ENCODE measurements around the gene ERCC4.

The ERCC4 gene

DNA sequence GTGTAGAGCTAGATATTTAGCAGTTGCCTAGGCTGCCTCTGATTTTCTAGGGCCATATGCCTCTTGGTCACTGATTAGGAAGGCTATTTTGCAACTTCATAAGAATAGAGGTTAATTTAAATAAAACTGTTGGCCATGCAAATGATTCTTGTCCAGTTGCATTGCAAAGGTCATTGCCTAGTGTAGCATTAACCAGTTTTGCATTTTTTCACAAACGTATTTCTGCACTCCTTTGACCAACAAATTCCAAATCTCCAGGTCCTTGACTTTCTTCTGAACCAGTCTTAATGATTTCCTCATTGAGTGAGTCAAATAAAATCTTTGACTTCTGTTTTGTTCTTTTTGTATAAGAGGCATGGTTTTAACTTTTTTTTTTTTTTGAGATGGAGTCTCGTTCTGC is 33.5 kb downstream of the ERCC4 start:
- Mint-ChIP-seq H3K4me3 (no peak overlapping the region), H3K4me1 (peaks cover 13% of the 10 kb centered on the region), H3K9me3 (no peaks in the 10 kb centered on the region), H3K27ac (no peak overlapping the region), H3K27me3 (peaks cover 4% of the 10 kb centered on the region), H3K36me3 (peaks cover 8% of the 10 kb centered on the region)

DNA sequence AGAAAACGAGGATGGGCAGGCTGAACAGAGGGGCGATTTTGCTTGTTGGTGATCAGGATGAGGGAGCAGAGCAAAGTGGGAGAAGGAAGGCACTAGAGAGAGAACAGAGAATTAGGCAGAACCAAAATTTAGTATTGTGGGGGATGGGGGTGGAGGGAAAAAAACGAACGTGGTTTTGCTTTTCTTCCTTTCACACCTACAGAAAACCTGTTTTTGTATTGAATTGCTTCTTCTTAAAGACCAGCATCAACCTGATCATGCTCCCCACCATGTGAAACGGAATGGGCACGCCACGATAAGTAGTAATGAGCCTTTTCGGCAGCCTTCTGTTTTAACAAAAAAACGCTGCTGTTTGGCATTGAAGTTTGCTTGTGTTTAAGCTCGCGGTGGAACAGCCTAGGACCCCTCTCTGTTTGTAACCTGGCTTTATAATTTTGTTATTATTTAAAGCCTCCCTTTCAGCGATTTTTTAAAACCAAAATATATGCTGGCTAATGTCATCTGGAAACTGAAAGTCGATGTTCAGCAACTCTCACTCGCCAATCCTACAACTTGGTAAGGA is 36.8 kb downstream of the ERCC4 start:
- Mint-ChIP-seq H3K27ac (no peak overlapping the region), H3K27me3 (peaks cover 8% of the 10 kb centered on the region), H3K36me3 (no peaks in the 10 kb centered on the region), H3K9me3 (no peaks in the 10 kb centered on the region), H3K4me3 (peak overlapping the region; percentile 47), H3K4me1 (peaks cover 13% of the 10 kb centered on the region)

DNA sequence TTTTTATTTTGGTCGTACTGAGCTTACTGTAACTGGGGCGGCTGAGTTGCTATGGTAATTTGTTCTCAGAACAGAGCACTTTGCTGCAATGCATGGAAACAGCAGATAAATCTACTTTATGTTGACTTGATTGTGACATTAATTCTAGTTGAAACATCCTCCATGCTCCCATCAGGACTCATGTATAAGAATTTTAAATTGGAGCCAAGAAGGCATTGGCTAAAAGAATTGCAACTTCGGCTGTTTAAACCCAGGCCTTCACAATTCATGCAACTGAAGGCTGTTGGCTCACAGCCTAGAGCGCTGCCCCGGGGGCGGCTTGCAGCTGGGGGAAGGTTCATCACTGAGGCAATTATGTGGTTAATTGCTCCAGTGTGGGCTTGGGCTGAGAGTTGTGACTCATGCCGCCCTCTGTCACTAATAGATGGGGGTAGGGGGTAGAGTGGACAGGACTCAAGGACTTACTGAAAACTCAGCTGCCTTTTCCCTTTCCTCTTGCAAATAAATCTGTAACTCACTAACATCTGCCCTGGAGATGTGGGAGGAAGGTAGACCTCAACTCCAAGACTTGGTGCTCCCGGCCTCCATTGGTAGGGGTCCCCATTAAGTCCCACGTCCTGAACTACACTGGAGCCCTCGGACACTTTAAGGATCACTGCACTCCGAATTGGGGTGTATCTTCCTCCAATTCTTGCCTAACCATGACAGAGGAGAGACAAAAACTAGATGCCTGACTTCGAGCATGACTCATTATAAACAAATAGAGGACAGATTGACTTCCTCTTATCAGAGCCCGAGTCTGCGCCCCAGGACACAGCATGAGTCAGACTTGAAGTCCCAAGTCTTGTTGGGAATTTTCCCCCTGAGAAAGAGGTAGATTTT is 37.5 kb downstream of the ERCC4 start:
- H3K36me3 Mint-ChIP-seq = no peaks in the 10 kb centered on the region
- no peaks in the 10 kb centered on the region for H3K9me3 Mint-ChIP-seq
- H3K4me1 Mint-ChIP-seq = peaks cover 13% of the 10 kb centered on the region
- H3K27ac Mint-ChIP-seq = no peak overlapping the region
- peak overlapping the region; percentile 67 for H3K4me3 Mint-ChIP-seq
- peaks cover 11% of the 10 kb centered on the region for H3K27me3 Mint-ChIP-seq

DNA sequence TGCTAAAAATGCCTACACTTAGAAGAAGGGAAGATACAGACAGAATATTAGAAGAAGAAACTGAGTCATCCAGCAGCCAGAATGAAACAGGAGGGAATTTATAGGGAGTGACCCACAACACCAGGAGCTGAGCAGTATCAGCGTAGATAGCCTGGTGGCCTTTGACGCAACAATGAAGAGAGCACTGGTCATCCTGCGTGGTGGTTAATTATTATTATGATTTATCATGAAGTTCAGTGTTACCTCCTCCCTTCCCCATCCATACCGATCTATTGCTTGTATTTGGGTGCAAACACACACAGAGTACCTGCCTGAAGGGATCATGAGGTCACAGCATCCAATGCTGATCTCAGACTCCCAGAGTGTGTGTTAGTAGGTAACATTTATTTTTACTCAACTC is 38.5 kb downstream of the ERCC4 start:
- peaks cover 13% of the 10 kb centered on the region for H3K4me1 Mint-ChIP-seq
- H3K27me3 Mint-ChIP-seq = peaks cover 14% of the 10 kb centered on the region
- no peak overlapping the region for H3K27ac Mint-ChIP-seq
- H3K36me3 Mint-ChIP-seq = no peaks in the 10 kb centered on the region
- H3K4me3 Mint-ChIP-seq = no peak overlapping the region
- H3K9me3 Mint-ChIP-seq = no peaks in the 10 kb centered on the region

DNA sequence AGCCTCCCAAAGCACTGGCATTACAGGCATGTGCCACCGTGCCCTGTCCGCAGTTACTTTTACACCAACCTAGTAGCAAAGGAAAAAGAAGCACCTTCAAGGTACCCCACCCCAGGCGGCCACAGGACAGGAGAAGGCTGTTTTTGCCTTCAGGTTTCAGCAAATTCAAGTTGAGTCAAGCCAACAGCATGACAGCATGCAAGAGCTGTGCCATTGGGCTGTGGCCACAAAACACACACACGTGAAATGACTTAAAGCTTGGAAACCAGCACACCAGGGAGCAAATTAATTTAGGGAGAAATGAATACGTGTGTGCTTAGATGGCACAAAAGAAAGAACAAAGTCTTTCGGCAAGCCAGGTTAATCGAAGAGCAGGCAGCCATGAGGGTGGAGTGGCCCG is 39.7 kb downstream of the ERCC4 start:
- Mint-ChIP-seq H3K27me3 (peaks cover 16% of the 10 kb centered on the region), H3K36me3 (no peaks in the 10 kb centered on the region), H3K4me1 (peaks cover 13% of the 10 kb centered on the region), H3K9me3 (no peaks in the 10 kb centered on the region), H3K4me3 (no peak overlapping the region), H3K27ac (no peak overlapping the region)

DNA sequence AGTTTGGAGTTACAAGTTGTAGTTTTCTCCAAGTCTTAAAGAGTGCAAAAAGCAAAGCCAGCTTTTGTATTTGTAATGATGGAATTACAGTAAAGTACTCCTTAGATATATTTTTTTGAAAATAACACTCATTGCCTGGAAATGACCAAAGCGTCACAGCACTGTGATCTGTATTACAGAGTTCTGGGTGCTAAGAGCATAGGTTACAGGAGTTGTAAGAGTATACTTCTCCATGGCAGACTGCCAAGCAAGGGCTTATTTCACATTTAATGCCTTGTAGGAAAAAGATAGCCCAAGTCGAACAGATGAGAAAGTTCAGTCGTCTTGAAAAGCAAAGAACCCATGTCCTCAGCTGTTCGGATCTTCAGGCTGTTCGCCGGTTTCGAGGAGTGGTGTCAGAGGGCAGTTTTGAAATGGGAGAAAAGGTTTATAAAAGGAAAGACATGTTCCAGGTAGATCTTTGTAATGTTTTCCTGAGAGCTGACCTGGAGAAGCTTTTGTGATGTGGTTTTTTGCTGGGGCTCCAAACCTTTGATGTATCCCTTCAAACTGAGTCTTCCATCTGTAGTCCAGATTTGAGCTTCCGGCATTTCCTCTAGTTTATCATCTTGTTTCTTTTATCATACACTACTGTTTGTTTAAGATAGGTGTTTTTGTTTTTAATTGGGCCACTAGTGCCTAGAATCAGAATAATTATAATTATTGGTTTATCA is 41.3 kb downstream of the ERCC4 start:
- peaks cover 19% of the 10 kb centered on the region for H3K27me3 Mint-ChIP-seq
- H3K4me1 Mint-ChIP-seq = peaks cover 7% of the 10 kb centered on the region
- H3K27ac Mint-ChIP-seq = no peak overlapping the region
- no peak overlapping the region for H3K4me3 Mint-ChIP-seq
- H3K9me3 Mint-ChIP-seq = no peaks in the 10 kb centered on the region
- H3K36me3 Mint-ChIP-seq = no peaks in the 10 kb centered on the region

DNA sequence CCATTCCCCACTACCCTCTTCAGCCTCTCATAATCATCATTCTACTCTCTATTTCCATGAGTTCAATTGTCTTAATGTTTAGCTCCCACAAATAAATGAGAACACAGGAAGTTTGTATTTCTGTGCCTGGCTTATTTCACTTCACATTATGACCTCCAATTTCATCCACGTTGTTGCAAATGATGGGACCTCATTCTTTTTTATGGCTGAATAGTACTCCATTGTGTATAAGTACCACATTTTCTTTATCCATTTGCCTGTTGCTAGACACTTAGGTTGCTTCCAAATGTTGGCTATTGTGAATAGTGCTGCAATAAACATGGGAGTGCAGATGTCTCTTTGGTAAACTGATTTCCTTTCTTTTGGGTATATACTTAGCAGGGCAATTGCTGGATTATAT is 42.3 kb downstream of the ERCC4 start:
- H3K9me3 Mint-ChIP-seq = no peaks in the 10 kb centered on the region
- H3K4me3 Mint-ChIP-seq = no peak overlapping the region
- H3K4me1 Mint-ChIP-seq = peaks cover 4% of the 10 kb centered on the region
- peaks cover 20% of the 10 kb centered on the region for H3K27me3 Mint-ChIP-seq
- no peaks in the 10 kb centered on the region for H3K36me3 Mint-ChIP-seq
- H3K27ac Mint-ChIP-seq = no peak overlapping the region

DNA sequence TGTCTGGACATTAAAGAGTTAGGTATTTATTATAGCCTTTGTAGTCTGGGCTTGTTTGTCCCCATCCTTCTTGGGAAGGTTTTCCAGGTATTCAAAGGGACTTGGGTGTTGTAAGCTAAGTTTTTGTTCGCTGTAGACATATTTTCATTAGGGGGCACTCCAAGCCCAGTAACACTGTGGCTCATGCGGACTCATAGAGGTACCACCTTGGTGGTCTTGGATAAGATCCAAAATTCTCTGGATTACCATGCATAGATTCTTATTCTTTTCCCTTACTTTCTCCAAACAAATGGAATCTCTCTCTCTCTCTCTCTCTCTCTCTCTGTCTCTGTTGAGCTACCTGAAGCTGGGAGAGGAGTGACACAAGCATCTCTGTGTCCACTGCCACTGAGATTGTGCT is 48.9 kb downstream of the ERCC4 start:
- Mint-ChIP-seq H3K27me3 (peaks cover 18% of the 10 kb centered on the region), H3K4me1 (no peaks in the 10 kb centered on the region), H3K4me3 (no peak overlapping the region), H3K27ac (no peak overlapping the region), H3K9me3 (no peaks in the 10 kb centered on the region), H3K36me3 (peaks cover 2% of the 10 kb centered on the region)

DNA sequence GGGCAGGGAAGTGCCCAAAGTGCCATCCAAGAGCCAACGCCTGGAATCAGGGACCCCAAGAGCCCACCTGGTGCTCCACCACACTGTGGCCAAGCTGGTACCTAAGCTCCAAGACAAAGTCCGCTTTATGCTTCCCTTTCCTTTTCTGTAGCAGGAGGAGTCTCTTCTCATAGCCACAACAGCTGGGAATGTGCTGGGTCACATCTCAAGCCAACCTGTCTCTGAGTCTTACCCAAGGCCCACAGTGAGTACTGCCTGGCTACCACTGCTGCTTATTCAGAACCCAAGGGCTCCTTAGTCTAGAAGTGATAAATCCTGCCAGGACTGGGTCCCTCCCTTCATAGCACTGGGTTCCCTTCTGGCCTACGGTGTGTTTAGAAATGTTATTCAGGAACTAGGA is 49.8 kb downstream of the ERCC4 start:
- Mint-ChIP-seq H3K36me3 (peaks cover 2% of the 10 kb centered on the region), H3K4me1 (no peaks in the 10 kb centered on the region), H3K4me3 (no peak overlapping the region), H3K9me3 (no peaks in the 10 kb centered on the region), H3K27me3 (peaks cover 16% of the 10 kb centered on the region), H3K27ac (no peak overlapping the region)

DNA sequence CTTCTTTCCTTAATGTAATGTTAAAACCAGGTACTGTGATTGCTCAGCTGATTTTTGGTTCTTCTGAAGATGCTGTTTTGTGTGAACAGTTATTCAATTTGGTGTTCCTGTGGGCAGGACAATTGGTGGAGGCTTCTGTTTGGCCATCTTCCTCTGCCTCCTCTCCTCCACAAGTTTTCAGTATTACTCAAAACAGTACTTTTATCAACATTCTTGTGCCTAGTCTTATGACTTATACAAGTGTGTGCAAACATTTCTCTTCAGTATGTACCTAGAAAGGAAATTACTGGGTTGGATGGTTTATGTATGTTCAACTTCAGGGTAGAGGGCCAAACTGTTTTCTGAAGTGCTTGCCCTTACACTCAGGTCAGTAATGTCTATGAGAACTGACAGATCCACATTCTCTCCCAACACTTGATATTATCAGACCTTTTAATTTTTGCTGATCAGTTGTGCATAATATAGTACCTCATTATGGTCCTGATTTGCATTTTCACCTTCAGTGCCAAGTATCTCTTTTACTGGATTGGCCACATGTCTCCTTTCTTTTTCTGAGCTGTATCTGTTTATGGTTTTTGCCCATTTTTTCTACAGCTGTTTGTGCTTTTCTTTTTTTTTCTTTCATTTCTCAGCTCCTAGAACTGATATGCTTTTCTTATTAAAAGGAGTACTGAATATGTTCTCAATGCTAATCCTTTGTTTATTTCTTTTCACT is 50.9 kb downstream of the ERCC4 start:
- Mint-ChIP-seq H3K9me3 (no peaks in the 10 kb centered on the region), H3K27me3 (peaks cover 11% of the 10 kb centered on the region), H3K4me1 (no peaks in the 10 kb centered on the region)

DNA sequence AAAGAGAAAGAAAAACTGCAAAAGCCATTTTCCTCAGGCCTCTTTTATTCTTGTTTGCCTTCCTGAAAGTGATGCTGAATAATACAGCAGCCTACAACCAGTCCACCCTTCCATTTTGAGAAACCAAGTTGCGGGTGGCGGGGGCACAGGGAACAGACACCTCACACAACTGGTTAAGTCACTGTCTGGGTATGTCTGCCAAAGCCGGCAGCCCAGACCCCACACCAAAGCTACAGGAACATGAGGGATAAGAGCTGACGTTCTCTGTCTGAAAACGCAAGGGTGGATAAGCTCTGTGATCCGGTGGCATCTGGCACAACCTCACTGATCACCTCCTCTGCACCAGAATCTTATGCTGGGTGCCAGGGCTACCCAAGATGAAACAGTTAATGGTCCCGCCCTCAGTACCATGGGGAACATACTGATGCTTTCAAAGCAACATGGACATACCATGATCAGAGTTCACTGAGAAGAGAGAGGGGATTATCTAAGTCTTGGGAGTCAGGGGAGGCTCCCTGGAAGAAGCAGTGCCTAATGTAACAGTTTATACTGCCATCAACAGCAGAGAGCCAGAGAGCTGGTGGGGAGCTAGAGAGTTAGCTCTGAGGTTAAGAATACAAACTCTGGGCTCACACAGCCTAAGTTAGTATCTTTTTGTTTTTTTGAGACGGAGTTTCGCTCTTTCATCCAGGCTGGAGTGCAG is 53.5 kb downstream of the ERCC4 start:
- H3K4me1 Mint-ChIP-seq = no peaks in the 10 kb centered on the region

More for the DNA sequence above, 50.9 kb downstream of the ERCC4 start:
- Mint-ChIP-seq H3K27ac (no peak overlapping the region), H3K4me3 (no peak overlapping the region), H3K36me3 (peaks cover 2% of the 10 kb centered on the region)

DNA sequence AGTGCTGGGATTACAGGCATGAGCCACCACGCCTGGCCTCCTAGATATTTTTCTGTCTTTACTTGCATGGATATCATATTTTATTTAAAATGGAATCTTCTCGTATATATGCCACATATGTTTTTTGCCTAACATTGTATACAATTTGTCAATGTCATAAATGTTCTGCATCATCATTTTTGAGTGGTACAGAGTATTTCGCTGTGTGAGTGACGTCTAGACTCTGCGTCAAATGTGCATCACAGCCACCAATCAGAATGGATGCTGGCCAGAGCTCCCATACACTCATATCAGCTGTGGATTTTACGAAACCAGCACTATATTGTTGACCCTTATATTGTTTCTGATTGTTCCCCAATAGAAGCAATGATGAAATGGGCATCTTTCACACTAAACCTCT is 57.2 kb downstream of the ERCC4 start:
- peaks cover 6% of the 10 kb centered on the region for H3K36me3 Mint-ChIP-seq
- no peak overlapping the region for H3K27ac Mint-ChIP-seq
- no peaks in the 10 kb centered on the region for H3K4me1 Mint-ChIP-seq
- H3K27me3 Mint-ChIP-seq = peaks cover 3% of the 10 kb centered on the region
- H3K4me3 Mint-ChIP-seq = no peak overlapping the region
- H3K9me3 Mint-ChIP-seq = no peaks in the 10 kb centered on the region

More for the DNA sequence above, 53.5 kb downstream of the ERCC4 start:
- Mint-ChIP-seq H3K4me3 (no peak overlapping the region), H3K9me3 (no peaks in the 10 kb centered on the region), H3K27ac (no peak overlapping the region), H3K36me3 (no peaks in the 10 kb centered on the region), H3K27me3 (peaks cover 5% of the 10 kb centered on the region)

DNA sequence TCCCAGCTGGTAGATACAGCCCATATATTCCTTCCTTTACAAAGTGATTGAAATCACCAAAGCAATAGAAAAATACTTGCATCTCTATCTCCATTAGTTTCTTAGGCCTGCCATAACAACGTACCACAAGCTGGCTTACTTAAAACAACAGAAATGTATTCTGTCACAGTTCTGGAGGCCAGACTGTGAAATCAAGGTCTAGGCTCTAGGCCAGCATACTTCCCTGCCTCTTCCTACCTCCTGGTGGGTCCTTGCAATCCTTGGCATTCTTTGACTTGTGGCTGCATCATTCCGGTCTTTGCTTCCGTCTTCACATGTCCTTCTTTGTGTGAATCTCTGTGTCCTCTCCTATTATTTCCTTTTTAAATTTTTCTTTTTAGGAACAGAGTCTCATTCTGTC is 62.5 kb downstream of the ERCC4 start:
- Mint-ChIP-seq H3K4me3 (no peak overlapping the region), H3K9me3 (no peaks in the 10 kb centered on the region), H3K27ac (no peak overlapping the region), H3K36me3 (peaks cover 6% of the 10 kb centered on the region), H3K4me1 (no peaks in the 10 kb centered on the region), H3K27me3 (peaks cover 4% of the 10 kb centered on the region)

DNA sequence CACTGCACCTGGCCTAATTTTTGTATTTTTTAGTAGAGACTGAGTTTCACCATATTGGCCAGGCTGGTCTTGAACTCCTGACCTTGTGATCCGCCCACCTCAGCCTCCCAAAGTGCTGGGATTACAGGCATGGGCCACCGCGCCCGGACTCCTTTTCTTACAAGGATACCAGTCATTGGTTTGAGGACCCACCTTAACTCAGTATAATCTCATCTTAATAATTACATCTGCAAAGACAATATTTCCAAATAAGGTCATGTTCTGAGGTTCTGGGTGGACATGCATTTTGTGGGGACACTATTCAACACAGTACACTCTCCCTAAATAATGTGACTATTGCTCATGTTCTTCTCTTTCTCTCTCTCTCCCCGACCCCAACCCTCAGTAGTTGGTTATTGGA is 63.7 kb downstream of the ERCC4 start:
- no peaks in the 10 kb centered on the region for H3K4me1 Mint-ChIP-seq
- H3K4me3 Mint-ChIP-seq = no peak overlapping the region
- no peak overlapping the region for H3K27ac Mint-ChIP-seq
- peaks cover 4% of the 10 kb centered on the region for H3K27me3 Mint-ChIP-seq
- no peaks in the 10 kb centered on the region for H3K9me3 Mint-ChIP-seq
- peaks cover 6% of the 10 kb centered on the region for H3K36me3 Mint-ChIP-seq

DNA sequence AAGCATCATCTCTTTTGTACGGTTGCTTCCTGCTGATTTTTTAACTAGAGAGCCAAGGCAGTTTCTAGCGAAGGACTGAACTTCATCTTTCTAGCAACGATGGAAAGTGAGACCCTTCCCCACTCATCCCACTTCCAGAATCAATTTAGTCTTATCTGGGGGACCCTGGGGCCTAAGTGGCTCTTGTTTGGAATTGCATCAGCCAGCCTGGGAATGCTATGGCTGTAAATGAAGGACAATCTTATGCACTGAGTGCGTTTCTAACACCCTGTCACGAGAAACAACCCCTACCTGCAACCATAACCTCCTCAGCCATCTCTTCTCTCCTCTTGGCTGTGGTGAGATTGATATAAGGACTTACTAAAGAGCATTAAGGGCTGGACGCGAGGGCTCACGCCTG is 64.8 kb downstream of the ERCC4 start:
- Mint-ChIP-seq H3K4me3 (no peak overlapping the region), H3K4me1 (no peaks in the 10 kb centered on the region), H3K36me3 (peaks cover 4% of the 10 kb centered on the region), H3K27me3 (peaks cover 3% of the 10 kb centered on the region), H3K9me3 (no peaks in the 10 kb centered on the region), H3K27ac (no peak overlapping the region)

Data from activated naive CD4-positive, alpha-beta T cell treated with anti-CD3 and anti-CD28 coated beads, Interleukin-2, amount 50 U/mL, for 24 hours (primary cell).